Measurements from ENCODE around the gene CNIH1.
"Not testable (repeated sequence)": the region's sequence is repeated elsewhere in the genome, so short reads cannot be mapped to it uniquely, and the experiment has no call there.

The CNIH1 gene

GRCh38 chr14:54465654-54466053, 24.5 kb upstream of the CNIH1 start:
- DNase-seq: no peak

GRCh38 chr14:54462048-54462447, 20.9 kb upstream of the CNIH1 start:
- no peak for DNase-seq

GRCh38 chr14:54459106-54459505, 17.9 kb upstream of the CNIH1 start:
- no peak for DNase-seq

GRCh38 chr14:54458536-54458935, 17.4 kb upstream of the CNIH1 start:
- DNase-seq: not testable (repeated sequence)

- no peak for DNase-seq
These were observed 16.4 kb upstream of the CNIH1 start for GRCh38 chr14:54457609-54457996.

GRCh38 chr14:54456820-54457608, 15.8 kb upstream of the CNIH1 start:
- not testable (repeated sequence) for DNase-seq

- DNase-seq: no peak
These were observed 14.2 kb upstream of the CNIH1 start for GRCh38 chr14:54455363-54455762.

GRCh38 chr14:54453990-54454389, 12.8 kb upstream of the CNIH1 start:
- not testable (repeated sequence) for DNase-seq

- DNase-seq: no peak
These were observed 12.1 kb upstream of the CNIH1 start for GRCh38 chr14:54453252-54453651.

GRCh38 chr14:54451961-54452360, 10.8 kb upstream of the CNIH1 start:
- DNase-seq: no peak

- no peak for DNase-seq
These were observed 10.0 kb upstream of the CNIH1 start for GRCh38 chr14:54451121-54451601.

- DNase-seq: peak in 1 of 2 donors; percentile 28
These were observed 9.4 kb upstream of the CNIH1 start for GRCh38 chr14:54450535-54450934.

- peak in 1 of 2 donors; percentile 4 for DNase-seq
These were observed 6.1 kb upstream of the CNIH1 start for GRCh38 chr14:54447231-54447692.

- DNase-seq: no peak
These were observed 5.1 kb upstream of the CNIH1 start for GRCh38 chr14:54446161-54446693.

- no peak for DNase-seq
These were observed 3.5 kb upstream of the CNIH1 start for GRCh38 chr14:54444681-54445080.

- DNase-seq: no peak
These were observed 2.8 kb upstream of the CNIH1 start for GRCh38 chr14:54443981-54444380.

- DNase-seq: not testable (repeated sequence)
These were observed 1.8 kb upstream of the CNIH1 start for GRCh38 chr14:54442961-54443360.

- no peak for DNase-seq
These were observed 700 bp downstream of the CNIH1 start for GRCh38 chr14:54440476-54440872.

GRCh38 chr14:54440037-54440436, 1.1 kb downstream of the CNIH1 start:
- DNase-seq: no peak

- no peak for DNase-seq
These were observed 2.5 kb downstream of the CNIH1 start for GRCh38 chr14:54438703-54439102.

GRCh38 chr14:54437954-54438353, 3.2 kb downstream of the CNIH1 start:
- not testable (repeated sequence) for DNase-seq

GRCh38 chr14:54435500-54435981, 5.6 kb downstream of the CNIH1 start:
- peak in 1 of 2 donors; percentile 12 for DNase-seq

GRCh38 chr14:54428527-54428926, 12.6 kb downstream of the CNIH1 start:
- DNase-seq: no peak

- no peak for DNase-seq
These were observed 13.3 kb downstream of the CNIH1 start for GRCh38 chr14:54427871-54428270.

Measured in bone marrow (tissue), 2 donors.